GM19023 (cell line): ENCODE measurements around the gene ABHD18.
"Not testable (repeated sequence)": the region's sequence is repeated elsewhere in the genome, so short reads cannot be mapped to it uniquely, and the experiment has no call there.

ENCODE experiments used
- ATAC-seq: cut with Tn5 transposase; IDR thresholded peaks from one replicate; pipeline ENCODE4 v1.9.1; 2021; ENCODE audit warnings: mild to moderate bottlenecking, moderate library complexity; ENCODE audit not compliant: unreplicated experiment

The ABHD18 gene

DNA sequence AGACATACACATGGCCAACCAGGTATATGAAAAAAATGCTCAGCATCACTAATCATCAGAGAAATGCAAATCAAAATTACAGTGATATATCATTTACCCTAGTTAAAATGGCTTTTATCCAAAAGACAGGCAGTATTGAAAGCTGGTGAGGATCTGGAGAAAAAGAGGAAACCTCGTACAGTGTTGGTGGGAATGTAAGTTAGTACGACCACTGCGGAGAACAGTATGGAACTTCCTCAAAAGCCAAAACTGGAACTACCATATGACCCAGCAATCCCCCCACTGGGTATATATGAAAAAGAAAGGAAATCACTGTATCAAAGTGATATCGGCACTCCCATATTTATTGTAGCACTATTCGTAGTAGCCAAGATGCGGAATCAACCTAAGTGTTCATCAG lies 23.4 kb downstream of the ABHD18 start:
- ATAC-seq: no peak

DNA sequence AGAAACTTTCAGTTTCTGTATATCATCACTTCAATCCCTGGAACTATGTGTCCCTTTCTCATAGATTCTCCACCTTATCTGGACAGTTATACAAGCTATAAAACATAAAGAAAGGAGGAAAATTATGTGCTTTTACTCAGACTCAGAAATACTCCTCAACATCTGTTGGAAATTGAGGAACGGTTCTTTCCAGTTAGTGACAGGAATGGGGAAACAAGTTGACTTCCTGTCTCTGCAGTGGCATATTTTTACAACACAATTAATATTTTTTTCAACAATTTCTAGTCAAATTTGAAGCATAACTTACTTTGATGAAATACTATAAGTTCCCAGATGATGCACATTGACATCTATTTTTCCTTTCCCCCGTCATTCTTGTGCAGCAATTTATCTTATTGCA lies 27.9 kb downstream of the ABHD18 start:
- no peak for ATAC-seq

DNA sequence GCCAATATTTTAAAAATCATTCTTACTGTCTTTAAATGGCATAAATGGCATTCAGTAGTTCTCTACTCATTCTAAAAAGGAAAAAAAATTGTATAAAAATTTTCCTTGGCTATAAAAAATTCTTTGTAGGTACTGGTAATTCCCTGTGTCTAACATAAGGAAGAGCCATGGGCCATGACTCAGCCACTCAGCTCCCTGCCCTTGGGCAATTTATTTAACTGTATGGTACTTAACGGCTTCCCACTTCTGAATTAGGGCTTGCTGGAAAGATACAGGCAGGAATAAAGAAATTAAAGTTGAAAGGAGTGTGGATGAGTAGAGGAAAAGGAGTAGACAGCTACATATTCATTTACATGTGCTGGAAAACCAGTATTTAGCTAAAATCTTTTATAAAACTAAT lies 30.6 kb downstream of the ABHD18 start:
- no peak for ATAC-seq

DNA sequence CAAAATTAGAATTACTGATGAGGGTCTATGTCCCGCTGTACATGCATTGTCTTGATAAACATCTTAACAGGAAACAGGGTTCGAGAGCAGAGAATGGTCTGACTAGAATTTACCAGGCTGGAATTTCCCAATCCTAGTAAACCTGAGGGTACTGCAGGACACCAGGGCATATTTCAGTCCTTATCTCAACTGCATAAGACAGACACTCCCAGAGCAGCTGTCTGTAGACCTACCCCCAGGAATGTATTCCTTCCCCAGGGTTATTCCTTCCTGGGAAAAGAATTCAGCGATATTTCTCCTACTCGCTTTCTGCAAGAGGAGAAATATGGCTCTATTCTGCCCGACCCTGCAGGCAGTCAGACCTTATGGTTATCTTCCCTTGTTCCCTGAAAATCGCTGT lies 31.3 kb downstream of the ABHD18 start:
- ATAC-seq: not testable (repeated sequence)

DNA sequence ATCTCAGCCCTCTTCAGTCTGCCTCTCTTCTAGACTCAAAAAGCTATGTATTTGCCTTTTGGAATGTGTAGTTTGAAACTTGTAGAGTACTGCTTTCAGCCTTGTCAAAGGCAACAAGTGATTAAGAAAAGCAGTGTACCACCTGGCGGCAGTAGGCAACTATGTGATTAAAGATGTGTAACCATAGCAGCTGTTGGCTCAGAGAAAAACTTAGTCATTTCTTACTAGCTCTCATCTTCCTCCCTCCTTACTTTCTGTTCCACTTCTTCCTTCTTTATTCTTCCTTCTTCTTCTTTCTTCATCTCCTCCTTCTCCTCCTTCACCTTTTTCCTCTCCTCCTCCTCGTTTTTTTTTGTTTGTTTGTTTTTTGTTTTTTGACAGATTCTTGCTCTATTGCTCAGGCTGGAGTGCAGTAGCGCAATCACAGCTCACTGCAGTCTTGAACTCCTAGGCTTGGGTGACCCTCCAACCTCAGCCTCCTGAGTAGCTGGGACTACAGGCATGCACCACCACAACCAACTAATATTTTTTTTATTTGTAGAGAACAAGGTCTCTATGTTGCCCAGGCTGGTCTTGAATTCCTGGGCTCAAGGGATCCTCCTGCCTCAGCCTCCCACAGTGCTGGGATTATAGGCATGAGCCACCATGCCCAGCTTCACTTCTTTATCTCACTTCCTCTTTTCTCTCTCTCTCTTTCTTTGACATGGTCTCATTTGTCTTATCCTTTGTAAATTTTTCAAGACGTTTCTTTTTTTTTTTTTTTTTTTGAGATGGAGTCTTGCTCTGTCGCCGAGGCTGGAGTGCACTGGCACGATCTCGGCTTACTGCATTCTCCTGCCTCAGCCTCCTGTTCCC lies 32.6 kb downstream of the ABHD18 start:
- peak; percentile 98 for ATAC-seq

DNA sequence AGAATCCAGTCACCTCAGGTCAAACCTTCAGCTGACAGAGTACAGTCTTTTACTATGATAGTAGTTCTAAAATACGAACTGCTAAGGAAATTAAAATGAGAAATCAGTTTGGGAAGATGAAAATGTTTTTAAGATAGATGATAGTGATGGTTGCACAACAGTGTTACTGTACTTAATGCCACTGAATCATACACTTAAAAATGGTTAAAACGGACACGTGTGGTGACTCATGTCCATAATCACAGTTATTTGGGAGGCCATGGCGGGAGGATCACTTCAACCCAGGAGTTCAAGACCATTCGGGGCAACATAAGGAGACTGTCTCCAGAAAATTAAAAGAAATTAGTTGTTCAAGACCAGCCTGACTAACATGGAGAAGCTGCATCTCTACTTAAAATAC lies 41.4 kb downstream of the ABHD18 start:
- no peak for ATAC-seq

DNA sequence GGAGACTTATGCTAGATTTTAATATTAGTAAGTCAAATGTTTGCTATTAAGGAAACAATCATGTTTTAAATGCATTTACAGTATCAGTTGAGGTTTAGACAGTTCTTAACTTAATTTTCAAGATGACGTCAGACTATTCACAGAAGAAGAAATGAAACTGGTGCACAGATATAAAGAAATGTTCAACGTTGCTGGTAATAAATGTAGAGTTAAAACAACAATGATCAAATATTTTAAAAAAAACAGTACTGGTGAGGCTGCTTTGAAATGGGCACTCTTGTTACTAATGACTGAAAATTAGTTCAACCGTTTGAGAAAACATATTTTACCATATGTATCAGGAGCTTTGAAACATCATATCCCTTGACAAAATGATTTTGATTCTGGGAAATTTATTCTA lies 44.2 kb downstream of the ABHD18 start:
- no peak for ATAC-seq

DNA sequence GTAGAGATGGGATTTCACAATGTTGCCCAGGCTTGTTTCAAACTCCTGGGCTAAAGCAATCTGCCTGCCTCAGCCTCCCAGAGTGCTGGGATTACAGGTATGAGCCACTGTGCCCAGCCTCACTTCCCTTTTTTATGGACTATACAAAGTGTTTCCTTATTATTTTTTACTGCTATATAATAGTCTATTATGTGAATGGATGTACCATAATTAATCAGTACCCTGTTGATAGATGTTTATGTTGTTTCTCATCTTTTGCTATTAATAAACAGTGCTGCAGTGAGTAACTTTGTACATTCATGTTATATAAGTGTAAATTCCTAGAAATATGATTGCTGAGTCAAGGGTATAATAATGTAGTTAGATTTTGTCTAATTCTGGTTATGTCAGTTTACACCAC lies 60.1 kb downstream of the ABHD18 start:
- ATAC-seq: no peak

DNA sequence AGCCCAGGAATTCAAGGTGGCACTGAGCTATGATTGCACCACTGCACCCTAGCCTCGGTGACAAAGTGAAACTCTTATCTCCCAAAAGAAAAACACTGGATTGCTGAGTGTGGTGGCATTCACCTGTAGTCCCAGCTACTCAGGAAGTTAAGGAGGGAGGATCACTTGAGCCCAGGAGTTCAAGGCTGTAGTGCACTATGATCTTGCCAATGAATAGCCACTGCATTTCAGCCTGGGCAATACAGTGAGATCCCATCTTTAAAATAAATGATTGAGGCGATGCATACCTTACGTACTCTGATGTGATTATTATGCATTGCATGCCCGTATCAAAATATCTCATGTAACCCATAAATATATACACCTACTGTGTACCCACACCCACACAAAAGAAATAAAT lies 64.7 kb downstream of the ABHD18 start:
- no peak for ATAC-seq

DNA sequence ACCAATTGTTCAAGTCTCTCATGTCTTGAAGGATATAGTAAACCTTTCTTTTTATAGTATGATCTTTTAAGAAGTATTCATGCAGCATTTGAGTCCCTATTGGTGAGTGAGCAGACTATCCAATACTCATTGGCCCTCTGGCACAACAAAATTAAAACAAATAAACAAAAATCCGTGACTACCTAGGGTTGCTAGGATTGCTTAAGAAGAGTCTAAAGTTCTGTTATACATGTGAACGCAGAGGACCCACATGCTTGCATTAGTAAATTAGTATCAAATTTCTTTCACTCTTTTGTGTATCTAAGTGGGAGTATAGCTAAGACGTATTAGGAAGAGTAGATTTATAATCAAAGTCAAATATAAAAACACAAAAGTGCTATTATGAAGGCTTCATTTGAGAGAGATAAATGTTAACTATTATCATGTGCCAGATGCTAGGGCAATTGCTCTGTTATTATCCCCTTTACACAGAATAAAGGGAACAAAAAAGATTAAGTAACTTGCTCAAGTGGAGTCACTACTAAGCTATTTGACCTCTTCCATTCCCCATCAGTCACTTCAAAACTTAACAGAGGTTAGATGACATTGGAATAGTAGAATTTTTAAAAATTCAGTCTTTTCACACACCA lies 66.7 kb downstream of the ABHD18 start:
- ATAC-seq: no peak

DNA sequence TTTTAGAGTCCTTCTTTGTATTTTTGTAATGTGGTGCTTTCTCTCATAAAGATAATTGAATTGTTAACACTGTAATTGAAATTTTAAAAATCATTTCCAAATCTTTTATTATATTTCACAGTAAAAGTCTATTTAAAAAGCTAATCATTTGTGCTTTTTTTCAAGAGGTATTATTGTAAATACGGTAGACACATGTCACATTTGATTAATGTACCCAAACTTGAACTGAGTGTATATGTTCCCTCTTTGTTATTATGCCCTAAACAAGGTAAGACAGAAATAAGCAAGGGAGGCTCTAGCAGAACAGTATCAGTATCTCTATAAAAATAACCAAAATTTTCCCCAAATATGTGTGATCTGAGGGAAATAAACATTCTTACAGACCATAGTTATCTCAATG lies 74.4 kb downstream of the ABHD18 start:
- no peak for ATAC-seq

DNA sequence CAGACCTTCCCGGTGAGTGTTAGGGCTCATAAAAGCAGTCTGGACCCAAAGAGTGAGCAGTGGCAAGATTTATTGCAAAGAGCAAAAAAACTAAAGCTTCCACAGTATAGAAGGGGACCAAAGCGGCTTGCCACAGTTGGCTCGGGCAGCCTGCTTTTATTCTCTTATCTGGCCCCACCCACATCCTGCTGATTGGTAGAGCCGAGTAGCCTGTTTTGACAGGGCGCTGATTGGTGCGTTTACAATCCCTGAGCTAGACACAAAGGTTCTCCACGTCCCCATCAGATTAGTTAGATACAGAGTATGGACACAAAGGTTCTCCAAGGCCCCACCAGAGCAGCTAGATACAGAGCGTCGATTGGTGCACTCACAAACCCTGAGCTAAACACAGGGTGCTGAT lies 81.8 kb downstream of the ABHD18 start:
- not testable (repeated sequence) for ATAC-seq

DNA sequence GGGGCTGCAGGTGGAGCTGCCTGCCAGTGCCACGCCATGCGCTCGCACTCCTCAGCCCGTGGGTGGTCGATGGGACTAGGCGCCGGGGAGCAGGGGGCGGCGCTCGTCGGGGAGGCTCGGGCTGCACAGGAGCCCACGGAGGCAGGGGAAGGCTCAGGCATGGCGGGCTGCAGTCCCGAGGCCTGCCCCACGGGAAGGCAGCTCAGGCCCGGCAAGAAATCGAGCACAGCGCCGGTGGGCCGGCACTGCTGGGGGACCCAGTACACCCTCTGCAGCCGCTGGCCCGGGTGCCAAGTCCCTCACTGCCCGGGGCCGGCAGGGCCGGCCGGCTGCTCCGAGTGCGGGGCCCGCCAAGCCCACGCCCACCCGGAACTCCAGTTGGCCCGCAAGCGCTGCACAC lies 82.3 kb downstream of the ABHD18 start:
- ATAC-seq: not testable (repeated sequence)

DNA sequence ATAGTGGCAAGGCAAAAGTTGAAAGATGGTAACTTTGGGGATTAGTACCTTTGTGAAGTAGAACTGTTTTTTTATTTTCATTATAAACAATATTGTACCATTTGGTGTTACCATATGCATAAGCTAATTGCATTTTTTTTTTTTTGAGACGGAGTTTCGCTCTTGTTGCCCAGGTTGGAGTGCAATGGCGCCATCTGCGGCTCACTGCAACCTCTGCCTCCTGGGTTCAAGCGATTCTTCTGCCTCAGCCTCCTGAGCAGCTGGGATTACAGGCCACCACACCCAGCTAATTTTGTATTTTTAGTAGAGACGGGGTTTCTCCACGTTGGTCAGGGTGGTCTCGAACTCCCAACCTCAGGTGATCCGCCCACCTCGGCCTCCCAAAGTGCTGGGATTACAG lies 86.0 kb downstream of the ABHD18 start:
- ATAC-seq: not testable (repeated sequence)

DNA sequence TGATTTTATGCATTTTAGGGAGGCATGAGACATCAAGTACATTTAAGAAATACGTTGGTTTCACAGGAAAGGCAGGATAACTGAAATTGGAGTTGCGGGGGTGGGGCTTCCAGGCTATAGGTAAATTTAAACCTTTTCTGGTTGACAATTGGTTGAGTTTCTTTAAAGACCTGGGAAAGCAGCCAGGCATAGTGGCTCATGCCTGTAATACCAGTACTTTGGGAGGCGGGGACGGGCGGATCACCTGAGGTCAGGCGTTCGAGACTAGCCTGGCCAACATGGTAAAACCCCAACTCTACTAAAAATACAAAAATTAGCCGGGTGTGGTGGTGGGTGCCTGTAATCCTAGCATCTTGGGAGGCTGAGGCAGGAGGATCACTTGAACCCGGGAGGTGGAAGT lies 89.7 kb downstream of the ABHD18 start:
- not testable (repeated sequence) for ATAC-seq

DNA sequence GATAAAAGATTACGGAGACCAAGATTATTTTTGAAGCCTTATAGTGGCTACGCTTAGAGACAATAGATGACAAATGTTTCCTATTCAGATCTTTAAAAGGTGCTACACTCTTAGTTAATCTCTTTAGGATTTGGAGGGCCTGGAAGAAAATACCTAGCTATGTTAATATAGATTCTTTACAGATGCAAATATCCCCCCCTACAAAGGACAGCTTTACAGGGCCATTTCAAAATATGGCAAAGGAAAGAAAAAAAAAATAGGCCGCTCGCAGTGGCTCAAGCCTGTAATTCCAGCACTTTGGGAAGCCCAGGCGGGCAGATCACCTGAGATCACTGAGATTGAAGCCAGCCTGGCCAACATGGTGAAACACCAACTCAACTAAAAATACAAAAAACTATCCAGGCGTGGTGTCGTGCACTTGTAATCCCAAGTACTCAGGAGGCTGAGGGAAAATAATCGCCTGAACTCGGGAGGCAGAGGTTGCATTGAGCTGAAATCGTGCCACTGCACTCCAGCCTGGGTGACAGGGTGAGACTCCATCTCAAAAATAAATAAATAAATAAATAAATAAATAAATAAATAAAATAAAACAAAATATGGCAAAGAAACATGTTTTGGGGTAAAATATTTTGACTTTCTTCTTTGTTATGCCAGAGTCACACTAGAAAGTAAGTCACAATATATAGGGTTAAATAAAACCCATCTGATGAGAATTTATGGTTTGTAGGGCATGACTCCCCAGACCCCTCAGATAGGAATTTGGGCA lies 90.4 kb downstream of the ABHD18 start:
- not testable (repeated sequence) for ATAC-seq

DNA sequence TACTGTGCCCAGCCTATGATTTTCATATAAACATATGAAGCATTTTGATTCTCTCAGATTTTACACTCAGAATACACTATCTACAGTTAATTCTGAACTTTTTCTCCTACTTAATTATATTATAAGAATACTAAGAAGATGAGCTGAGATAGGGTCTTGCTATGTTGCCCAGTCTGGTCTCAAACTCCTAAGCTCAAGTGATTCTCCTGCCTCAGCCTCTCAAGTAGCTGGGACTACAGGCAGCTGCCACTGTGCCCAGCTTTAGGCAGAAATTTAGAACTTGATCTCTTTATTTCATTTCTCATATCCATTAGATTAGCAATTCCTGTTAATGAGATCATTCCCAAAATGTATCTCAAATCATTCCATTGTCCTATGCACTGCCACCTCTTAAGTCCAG lies 91.2 kb downstream of the ABHD18 start:
- no peak for ATAC-seq

DNA sequence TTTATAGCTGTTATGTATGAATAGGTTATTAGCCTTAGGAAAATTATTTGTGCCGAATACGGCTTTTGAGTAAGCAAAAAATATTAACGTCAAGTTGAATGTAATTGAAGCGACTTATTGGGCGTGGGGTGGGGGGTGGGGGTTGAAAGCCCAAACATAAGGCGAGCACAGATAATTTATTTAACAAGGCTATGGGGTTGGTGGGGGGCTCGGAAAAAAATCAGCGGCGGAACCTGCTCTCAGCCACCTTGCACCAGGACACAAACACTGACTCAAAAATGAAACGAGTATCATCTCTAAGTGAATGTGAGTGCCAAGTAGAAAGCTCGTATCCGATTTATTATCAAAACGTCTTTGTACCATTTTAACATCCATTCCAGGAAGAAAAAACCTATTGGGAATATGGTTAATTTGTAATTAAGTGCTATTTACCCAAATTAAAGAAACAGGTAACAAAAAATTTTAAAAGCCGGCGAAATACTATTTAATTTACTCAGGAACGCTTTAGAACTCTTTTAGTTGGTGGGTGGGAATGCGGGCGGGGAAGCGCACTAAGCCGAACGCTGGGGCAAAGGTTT lies 95.0 kb downstream of the ABHD18 start:
- no peak for ATAC-seq

DNA sequence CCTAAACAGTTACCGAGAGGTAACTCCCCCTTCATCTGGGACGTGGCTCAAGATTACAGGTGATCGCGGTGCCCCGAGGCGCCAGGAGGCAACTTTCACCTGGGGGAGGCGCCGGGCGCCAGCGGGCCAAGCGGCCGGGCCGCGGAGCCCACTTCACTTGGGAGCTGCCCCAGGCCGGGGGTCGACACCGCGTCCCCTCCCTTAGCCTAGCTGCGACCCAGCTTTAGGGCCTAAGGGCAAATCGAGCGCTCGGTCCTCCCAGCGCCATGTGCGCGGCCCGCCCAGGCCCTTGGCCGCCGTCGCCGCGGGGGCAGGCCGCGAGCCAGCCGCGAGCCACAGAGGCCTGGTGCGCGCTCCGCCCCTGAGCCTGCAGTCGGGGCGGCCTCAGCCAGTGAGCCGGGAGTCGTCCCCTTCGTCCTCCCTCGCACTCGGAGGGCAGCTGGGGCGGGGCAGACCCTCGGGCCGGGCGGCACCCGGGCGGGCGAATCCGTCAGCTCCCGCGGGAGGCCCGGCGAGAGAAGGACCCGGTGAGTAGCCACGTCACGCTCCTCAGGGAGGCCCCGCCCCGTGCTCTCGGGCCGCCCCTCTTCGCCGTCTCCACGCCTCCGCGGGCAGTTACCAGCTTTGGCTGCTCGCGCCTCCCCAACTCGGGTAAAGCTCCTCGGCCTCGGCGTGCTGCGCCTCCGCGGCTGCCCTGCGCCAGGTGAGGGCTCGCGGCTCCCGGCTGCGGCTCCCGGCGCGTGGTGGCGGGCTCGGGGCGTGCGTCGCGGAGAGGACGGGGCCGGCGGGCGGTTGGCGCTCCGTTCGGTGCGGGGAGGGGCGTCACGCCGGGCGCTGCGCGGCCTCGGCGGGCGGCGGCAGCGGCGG lies 95.7 kb downstream of the ABHD18 start, which contains the start of gene LARP1B:
Gene LARP1B (plus strand): TSS at position 614 of the 867 bp plus-strand sequence. CDS start 13,640 bp downstream, outside the sequence.
- ATAC-seq: peak; percentile 89
